NCI-H2227 treated with DMSO at 0.1 percent for 48 hours (cell line): ENCODE data around the gene CABCOCO1.
"Not testable (repeated sequence)": the region's sequence is repeated elsewhere in the genome, so short reads cannot be mapped to it uniquely, and the experiment has no call there.

Source experiments
- DNase-seq: peaks from one replicate; lab custom pipeline; 2025; lab: John Stamatoyannopoulos, UW

CABCOCO1 gene

DNA sequence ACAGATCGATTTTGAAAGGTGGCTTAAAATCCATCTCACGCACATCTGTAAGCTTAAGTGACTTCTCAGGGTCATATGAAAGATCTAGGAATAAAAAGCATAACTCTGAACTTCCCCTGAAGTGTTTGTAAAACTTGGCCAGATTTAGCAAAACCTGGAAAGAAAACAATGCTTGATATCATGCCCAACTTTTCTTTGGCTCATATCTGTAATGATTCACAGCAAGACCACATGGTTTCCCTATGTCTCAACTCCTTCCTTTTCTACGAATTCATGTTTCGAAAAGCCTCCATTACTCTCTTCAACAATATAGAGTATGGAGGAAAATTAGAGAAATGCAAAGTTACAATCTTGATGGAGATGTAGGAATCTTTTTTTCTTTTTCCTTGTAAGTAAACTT, 20.1 kb upstream of the CABCOCO1 start:
- DNase-seq = no peak

DNA sequence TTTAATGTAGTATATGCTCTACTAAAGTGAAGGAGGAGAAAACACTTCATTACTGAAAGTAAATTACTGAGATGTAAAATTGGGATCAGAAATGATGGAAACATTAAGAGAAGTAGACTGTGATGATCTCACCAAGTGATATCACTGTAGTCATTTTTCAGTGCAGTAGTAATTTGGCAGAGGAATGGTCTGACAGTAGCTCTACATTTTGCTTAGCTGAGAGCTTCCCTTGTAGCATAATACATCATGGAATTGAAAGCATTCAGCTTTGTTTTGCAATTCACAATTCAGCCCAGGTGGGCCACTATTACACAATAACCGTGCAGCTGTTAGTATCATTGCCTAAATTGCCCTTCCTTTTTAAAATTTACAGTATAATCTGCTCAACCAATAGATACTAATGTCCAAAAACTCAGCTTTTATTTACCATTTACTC, 19.4 kb upstream of the CABCOCO1 start:
- DNase-seq = no peak

DNA sequence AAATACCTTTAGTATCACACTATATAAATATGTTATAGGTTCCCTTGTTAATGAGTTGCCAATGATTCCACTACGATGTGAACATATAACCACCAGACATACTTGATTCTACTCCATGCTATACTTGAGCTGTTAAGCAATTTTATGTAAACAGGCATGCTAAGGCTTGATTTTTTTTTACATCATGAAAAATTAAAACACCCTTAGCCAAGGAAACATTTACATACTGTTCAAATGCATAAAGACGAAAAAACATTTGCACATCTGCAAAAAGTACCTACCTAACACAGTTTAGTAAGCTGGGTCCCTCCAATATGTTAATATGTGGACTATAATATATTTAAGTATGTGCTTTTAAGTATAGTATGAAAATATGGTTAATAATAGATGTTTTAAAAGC, 9.0 kb upstream of the CABCOCO1 start:
- no peak for DNase-seq

DNA sequence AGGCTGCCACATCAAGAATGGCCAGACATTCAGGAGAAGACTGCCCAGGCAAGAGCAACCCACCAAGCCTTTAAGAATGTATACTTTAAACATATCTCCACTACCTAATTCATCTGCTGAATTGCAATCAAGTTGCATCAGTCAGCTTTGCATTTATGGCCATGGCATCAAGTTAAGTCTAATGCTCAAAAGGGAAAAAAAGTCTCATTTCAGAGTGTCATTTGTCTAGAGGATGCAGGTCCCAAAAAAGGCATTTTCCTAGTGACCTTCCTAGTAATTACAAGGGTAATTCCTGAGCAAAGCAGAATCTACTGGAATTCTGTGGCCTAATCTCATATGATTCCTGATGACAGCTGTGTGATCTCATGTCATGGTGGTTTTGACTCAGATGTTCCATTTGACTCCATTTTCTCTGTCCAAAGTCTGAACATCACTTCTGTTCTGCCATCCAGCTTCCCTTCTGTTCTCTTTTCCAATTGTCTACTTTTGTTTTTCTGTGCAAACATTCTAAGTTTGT, 7.3 kb upstream of the CABCOCO1 start:
- DNase-seq = no peak

DNA sequence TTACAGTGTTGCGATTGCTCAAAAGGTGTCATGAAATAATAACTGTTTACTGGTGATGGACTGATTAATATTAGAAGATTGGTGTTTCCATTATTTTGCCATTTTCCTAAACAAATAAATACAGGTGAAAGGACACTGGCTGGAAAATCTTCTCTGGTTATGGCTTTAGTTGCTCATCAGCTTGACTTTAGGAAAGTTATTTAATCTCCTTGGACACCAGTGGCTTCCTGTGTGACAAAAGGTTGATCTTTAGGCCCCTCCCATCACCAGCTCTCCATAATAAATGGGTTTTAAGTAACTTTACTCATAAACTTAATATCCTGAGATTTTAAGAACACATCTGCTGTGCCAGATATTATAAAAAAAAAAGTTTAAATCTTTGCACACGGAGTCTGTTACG, 737 bp downstream of the CABCOCO1 start:
- DNase-seq = no peak

DNA sequence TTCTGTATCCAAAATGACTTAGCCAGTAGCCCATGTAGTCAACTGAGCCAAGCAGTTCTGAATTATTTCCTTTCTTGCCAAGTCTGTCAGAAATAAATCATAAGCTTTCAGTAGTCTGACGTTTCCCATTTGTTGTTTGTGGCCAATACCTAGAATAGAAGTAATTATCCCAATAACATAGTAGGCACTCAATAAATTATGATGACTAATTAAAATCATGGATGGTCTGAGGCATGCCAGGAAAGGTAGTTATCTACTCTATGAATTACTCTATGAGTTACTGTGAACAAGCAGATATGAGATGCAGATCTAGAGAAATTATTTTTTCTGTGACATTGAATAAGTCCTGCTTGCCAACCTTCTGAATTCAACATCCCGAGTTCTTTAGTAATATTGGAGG, 2.3 kb downstream of the CABCOCO1 start:
- no peak for DNase-seq

DNA sequence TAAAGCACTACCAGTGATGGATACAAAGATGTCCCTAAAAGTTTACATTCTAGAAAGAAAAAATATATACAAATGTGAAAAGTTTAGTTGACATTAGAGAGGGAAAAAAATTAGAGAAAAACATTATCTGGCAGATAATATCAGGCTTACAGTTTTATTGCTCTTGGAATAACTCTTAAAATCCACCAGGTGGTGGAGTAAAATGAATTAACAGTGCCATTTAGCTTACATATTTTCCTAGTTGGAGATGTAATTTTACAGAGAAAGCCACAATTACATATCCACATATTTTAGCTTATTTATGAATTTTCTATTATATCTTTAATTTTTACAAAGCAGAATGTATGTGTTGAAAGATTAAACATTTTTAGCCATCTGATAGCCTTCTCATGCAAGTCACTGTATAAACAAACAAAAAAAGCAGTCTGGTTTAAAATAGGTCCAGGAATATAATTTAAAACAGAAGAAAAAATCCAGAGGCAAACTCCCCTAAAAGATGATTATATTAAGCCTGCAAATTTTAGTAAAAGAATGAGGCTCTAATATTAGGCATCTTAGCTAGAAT, 6.5 kb downstream of the CABCOCO1 start:
- no peak for DNase-seq

DNA sequence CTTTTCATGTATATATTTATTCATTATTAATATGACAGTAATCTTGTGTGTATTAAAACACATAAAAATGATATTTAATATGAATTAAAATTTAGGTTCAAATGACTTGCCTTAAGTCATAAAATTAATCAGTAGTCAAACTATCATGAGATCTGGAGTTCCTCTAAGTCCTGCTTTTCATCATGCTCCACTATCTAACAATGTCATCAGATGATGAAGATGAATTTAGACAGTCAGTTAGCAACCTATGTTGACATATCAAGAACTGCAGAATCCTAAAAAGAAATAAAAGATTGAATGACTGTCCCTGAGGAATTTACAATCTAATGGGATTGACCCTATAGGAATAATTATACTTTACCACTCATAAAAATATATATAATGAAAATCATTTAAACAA, 7.1 kb downstream of the CABCOCO1 start:
- no peak for DNase-seq

DNA sequence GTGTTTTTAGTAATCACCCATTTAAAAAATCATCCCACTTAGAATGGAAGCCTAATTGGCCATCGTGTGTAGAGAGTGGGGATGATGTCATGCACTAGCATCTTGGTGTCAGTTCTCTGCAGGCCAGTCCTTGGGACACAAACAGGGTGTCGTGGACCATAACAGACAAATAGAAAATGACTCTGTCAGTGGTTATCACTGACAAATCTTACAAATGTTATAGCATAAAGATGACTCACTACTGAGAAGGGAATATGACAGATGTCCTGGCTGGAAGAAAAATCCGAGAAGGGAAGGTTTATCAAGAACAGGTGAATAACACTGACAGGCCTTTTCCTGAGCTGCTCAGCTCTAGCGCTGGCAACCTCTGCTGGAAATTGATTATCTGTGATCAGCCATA, 10.6 kb downstream of the CABCOCO1 start:
- no peak for DNase-seq

DNA sequence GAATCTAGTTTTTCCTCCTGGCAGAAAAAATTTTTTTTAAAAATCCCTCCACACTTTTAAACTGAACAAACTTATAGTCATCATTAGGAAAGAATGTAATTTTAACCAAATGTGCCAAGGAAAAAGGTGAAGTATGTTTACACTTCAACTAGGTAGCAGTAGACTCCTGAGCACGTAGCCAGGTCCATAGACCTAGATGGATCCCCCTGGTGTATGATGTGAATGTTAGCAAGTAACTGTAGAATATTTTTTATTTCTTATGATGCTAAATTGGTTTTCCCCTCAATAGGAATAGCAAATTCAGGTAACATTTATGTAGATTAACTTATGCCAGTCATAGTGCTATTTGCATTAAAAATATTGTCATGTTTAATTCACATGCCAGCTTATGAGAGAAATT, 19.6 kb downstream of the CABCOCO1 start:
- DNase-seq = no peak

DNA sequence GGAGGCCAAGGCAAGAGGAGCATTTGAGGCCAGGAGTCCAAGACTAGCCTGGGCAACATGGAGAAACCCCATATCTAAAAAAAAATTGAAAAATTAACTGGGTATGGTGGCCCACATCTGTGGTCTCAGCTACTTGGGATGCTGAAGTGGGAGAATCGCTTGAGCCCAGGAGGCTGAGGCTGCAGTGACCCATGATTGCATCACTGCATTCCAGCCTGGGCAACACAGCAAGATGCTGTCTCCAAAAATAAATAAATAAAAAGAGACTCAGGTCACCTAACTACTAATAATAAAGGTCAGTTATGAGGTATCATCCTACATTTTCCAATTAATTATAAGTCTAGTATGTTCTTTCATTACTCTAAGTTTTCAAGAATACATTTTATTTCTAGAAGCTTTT, 20.6 kb downstream of the CABCOCO1 start:
- no peak for DNase-seq

DNA sequence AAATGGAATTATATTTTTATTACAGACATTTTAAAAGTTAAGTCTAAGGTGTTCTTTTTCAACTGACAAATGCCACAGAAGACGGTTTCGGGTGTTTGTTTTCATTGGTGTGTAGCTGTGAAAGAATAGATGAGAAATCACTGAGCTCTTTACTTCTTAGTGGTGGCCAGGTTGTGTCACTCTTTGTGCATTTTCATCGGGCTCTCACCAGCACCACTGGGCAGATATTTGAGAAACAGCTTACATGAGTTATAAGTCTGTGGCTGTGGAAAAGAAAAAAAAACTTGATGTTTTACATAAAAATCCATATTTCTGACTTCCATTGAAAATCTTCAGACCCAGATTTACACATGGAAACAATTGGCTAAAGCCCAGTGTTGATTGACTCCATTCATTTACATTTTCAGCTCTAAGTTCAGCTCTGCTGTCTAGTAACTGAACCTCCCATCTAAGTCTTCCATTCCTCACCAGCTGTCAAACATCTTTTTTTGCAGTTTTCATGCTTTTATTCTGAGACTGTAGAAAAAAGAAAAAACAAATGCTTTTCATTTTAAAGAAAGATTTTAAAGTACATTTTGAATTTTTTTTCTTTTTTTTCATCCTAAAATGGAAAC, 22.3 kb downstream of the CABCOCO1 start:
- DNase-seq = no peak

DNA sequence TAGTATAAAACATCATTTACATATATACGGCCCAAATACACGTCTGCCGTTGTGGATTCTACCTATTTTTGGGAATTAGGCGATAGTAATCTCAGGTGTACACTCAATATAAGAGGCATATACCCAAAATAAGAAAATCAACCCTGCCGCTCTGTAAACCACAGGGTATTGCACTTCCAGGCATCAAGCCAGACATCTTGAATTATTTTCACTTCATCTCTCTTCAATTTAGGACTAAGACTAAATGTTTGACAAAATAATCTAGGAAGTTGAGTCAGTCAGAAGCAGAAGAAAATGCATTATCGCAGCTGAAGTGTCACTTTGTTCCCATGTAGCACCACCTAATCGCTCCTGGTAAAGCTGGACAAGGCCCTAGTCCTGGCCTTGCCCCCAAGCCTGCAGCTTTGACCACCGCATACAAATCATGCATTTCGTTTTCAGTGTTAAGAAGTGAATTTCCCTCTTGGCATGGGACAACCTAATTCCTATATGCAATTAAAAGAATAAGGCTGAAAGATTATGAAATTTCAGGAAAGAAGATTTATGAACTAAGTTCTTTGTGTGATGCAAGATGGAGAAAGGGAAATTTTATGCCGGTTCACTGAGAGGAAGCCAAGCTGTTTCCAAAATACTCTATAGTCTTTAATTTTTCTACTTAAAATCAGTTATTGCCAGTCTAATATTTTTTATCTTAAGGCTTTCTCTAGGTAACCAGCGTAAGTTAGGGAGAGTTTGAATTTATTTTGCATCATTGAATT, 26.0 kb downstream of the CABCOCO1 start:
- DNase-seq = no peak

DNA sequence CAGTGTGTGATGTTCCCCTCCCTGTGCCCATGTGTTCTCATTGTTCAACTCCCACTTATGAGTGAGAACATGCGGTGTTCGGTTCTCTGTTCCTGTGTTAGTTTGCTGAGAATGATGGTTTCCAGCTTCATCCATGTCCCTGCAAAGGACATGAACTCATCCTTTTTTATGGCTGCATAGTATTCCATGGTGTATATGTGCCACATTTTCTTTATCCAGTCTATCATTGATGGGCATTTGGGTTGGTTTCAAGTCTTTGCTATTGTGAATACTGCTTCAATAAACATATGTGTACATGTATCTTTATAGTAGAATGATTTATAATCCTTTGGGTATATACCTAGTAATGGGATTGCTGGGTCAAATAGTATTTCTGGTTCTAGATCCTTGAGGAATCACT, 28.9 kb downstream of the CABCOCO1 start:
- not testable (repeated sequence) for DNase-seq

DNA sequence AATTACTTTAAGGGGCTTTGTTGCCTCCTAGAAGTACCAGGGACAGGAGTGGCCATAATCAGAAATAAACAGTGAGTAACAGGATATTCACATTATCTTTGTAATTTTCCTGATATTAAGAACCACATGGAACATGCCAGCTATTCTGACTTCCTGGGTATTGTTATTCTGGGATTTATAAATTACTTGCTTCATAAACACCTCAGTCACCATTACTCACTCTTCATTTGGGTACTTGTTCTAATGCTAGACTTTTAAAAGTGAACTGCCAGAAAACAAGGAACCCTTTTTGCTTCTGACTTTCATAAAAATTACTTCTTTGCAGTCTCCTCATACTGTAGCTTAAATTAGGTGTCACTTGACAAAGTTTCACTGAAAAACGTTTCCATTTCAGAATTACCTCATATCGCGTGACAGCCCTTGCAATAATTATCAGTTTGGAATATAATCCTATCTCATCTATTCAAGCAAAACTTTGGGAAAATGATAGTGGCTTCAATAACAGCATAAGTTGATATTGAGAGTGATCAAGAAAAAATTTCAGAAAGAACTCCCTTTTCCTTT, 29.8 kb downstream of the CABCOCO1 start:
- DNase-seq = no peak

DNA sequence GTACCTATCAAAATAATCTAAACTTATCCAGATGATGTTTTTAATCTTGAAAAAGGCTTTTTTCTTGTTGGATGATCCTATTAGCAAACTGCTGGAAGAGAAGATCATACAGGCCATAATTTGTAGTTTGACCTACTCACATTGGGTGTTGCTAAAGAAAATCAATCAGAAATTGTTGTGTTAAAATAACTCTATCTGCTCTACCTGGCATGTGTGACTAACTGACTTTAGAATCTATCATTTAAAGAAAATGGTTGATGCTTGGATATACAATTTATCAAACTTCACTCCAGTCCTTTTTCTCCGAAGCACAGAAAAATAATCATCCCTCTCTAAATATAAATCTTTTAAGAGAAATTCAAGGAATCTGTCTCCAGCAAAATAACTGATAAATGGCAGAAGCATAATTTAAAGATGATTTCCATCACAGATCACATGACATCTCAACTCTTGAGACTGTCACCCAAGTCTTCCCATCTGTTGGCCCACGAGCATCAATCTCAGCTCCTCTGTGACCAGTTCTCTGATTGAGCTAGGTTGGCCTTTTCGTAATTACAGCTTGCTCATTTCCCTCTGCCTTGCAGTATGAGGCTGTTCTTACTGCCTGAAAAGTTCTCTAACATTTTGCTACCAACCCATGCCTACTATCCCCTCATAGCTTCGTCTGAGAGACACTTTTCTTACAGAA, 36.4 kb downstream of the CABCOCO1 start:
- peak; percentile 50 for DNase-seq

DNA sequence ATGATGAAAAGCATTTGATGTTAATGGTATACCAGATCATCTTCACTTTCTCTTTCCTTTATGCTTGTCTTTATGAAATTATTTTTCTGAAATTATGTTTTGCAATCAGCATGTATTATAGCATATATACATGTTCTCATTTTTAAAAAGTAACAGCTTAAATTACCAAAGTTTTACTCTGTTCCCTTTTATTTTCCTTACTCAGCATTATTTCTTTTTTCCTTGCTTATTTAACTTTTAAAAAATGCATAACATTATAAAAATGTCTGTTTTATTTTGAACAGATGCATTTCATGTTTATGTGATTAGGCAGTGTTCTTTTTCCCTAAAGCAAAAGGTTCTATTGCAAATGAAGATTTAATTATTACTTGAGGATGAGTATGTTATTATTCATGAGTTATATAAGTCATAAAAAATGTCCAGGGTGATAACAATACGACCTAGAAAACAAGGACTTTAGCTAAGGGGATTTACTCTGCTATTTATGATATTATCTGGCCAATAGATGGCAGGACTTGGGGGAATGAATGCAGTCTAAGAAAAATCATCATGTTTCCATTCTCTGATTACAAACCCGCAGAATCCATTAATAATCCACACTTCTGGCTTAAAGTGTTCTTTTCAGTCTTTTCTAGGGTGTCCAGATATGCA, 38.5 kb downstream of the CABCOCO1 start:
- no peak for DNase-seq

DNA sequence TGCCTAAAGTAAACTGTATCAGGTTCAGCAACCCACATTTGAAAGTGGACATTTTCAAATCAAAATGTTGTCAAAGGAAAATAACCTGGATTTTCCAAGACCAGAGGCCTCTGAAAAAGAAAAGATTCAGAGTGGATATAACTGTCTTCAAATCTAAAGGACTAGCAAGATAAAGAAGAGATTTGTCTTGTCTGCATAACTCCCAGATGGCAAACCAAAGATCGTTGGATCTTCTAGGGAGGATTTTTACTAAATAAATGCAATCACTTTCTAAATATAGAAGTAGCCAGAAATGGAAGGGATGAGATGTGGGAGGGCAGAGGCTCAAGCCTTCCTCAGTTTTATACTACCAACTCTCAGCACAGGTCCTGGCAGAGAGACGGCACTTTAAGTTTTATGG, 39.0 kb downstream of the CABCOCO1 start:
- no peak for DNase-seq

DNA sequence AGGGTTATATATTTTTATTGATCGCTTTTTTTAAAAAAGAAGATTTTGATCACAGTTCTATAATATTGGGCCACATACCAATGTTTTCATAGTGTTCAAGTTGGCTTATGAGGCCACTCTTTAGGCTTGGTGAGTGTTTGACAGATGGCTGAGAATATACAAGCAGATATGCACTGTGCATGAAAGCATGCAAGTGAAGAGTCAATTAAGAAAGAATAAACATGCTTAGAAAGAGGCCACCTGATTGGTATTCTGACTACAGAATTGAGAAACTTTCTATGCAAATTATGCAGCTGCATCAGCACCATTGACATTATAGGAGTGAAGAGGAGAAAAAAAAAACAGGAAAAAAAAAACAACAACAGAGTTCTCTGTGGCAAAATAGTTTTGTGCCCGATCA, 39.9 kb downstream of the CABCOCO1 start:
- DNase-seq = no peak

DNA sequence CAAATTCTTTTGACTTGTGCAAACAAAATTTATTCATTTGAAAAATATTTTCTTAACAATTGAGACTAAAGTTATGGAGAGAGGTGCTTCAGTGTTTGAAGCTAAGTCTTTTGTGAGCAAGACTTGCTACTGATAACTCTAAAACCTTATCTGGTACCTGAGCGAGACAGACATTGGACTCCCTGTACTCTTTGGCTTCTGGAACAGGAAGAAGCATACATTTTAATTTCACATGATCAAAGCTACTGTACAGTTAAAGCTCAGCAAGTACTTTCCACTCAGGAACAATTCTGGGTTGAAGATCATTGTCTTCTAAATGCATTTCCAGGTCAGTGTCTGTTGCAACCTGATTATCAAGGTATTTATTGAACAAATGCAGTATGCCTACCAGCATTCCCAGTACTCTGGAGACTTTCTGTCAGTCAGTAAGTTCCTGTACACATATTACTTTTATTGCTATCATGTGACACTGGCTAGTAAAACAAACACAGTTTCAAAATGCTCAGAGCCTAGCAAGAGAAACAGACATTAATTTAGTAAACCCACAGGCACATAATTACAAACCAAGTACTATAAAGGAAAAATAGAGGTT, 42.4 kb downstream of the CABCOCO1 start:
- no peak for DNase-seq

DNA sequence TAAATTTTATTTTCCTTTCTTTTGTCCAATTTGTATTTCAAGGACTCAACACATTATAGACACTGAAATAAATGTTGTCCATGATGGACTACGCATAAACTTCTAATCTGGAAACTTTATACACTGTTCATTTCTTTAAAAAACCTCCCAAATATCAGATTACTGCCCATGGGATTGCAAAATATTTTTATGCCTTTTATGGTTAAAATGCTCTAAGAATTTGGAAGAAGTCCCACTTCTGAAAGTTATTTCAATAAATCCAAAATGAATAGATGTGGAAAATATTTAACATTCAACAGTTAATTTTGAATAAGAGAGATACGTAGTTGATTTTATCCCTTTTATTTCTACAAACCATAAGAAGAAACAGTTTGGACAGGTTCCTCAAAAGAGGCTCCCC, 46.1 kb downstream of the CABCOCO1 start:
- DNase-seq = no peak

DNA sequence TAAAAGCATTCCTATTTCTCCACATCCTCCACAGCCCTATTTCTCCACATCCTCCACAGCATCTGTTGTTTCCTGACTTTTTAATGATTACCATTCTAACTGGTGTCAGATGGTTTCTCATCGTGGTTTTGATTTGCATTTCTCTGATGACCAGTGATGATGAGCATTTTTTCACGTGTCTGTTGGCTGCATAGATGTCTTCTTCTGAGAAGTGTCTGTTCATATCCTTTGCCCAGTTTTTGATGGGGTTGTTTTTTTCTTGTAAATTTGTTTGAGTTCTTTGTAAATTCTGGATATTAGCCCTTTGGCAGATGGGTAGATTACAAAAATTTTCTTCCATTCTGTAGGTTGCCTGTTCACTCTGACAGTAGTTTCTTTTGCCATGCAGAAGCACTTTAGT, 49.4 kb downstream of the CABCOCO1 start:
- DNase-seq = not testable (repeated sequence)
